IgD-negative memory B cell (primary cell): Measurements from ENCODE around the gene LHX6. TPM values are rescaled to one million over a fixed set of nuclear protein-coding genes. Genes with fewer than 3 reads are reported as not detected.

Experiments used
- H3K27ac Mint-ChIP-seq, 3 donors: one replicate each; pipeline ENCODE4 v1.8.0; 2020 to 2022; ENCODE audit warnings: mild to moderate bottlenecking in 3 of 3, mixed read lengths in 3 of 3, moderate library complexity in 1 of 3
- H3K27me3 Mint-ChIP-seq: one replicate; pipeline ENCODE4 v1.8.0; 2021; ENCODE audit warnings: mixed read lengths
- H3K36me3 Mint-ChIP-seq: one replicate; pipeline ENCODE4 v1.8.0; 2020; ENCODE audit warnings: mild to moderate bottlenecking, mixed read lengths
- H3K4me1 Mint-ChIP-seq, 3 donors: one replicate each; pipeline ENCODE4 v1.8.0; 2020 to 2022; ENCODE audit warnings: mixed read lengths in 3 of 3, mild to moderate bottlenecking in 1 of 3
- H3K4me3 Mint-ChIP-seq, 4 donors: one replicate each; pipeline ENCODE4 v1.8.0; 2020 to 2022; ENCODE audit warnings: mild to moderate bottlenecking in 4 of 4, mixed read lengths in 4 of 4, moderate library complexity in 3 of 4
- H3K9me3 Mint-ChIP-seq, 3 donors: one replicate each; pipeline ENCODE4 v1.8.0; 2020 to 2021; ENCODE audit warnings: mixed read lengths in 3 of 3, mild to moderate bottlenecking in 1 of 3
- polyA plus RNA-seq: library from polyadenylated mRNA; unstranded; fragments of 300-500 nt; fragmentation: Illumina TruSeq; gene quantifications from one replicate; pipeline ENCODE4 v1.2.3, GENCODE V29; 2021

The LHX6 gene
- polyA plus RNA-seq, 1 donor from 2014 or later = not detected

DNA sequence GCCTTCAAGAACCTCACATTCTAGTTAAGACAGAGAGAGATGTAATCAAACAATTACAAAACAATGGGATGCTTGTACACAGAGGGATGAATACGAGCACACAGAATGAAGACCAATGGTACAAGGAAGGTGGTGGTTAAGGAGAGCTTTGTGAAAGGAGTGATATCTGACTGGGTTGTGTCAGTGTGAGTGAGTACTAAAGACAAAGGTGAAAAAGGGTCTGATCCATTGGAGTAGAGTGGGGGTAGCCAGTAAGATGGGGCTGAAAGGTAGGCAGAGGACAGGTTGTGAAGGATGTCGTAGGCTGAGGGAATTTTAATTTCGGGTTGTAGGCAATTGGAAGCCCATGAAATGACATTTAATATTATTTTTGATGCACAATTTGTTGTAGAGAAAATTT lies 26.0 kb upstream of the LHX6 start:
- Mint-ChIP-seq H3K4me3 (no peak overlapping the region), H3K27me3 (no peaks in the 10 kb centered on the region), H3K36me3 (peaks cover 6% of the 10 kb centered on the region), H3K9me3 (no peaks in the 10 kb centered on the region), H3K27ac (peak overlapping the region in 1 of 3 donors; percentile 60), H3K4me1 (peaks cover 7 to 19% (median 8%) of the 10 kb centered on the region in 3 donors)

GRCh38 chr9:122252796-122253195 lies 24.0 kb upstream of the LHX6 start:
- Mint-ChIP-seq H3K36me3 (peaks cover 6% of the 10 kb centered on the region), H3K27me3 (no peaks in the 10 kb centered on the region), H3K27ac (no peak overlapping the region), H3K4me1 (peaks cover 5 to 10% (median 6%) of the 10 kb centered on the region in 3 donors), H3K4me3 (no peak overlapping the region), H3K9me3 (no peaks in the 10 kb centered on the region)

GRCh38 chr9:122251351-122251750 lies 22.6 kb upstream of the LHX6 start:
- H3K36me3 Mint-ChIP-seq = peaks cover 6% of the 10 kb centered on the region
- H3K4me3 Mint-ChIP-seq = no peak overlapping the region
- no peak overlapping the region for H3K27ac Mint-ChIP-seq
- peaks cover 3 to 5% (median 3%) of the 10 kb centered on the region in 3 donors for H3K4me1 Mint-ChIP-seq
- no peaks in the 10 kb centered on the region for H3K27me3 Mint-ChIP-seq
- H3K9me3 Mint-ChIP-seq = no peaks in the 10 kb centered on the region

GRCh38 chr9:122248448-122248865 lies 19.7 kb upstream of the LHX6 start:
- Mint-ChIP-seq H3K36me3 (peaks cover 5% of the 10 kb centered on the region), H3K4me1 (peaks cover 0 to 3% (median 2%) of the 10 kb centered on the region in 3 donors), H3K27me3 (no peaks in the 10 kb centered on the region), H3K9me3 (no peaks in the 10 kb centered on the region), H3K27ac (no peak overlapping the region), H3K4me3 (no peak overlapping the region)

DNA sequence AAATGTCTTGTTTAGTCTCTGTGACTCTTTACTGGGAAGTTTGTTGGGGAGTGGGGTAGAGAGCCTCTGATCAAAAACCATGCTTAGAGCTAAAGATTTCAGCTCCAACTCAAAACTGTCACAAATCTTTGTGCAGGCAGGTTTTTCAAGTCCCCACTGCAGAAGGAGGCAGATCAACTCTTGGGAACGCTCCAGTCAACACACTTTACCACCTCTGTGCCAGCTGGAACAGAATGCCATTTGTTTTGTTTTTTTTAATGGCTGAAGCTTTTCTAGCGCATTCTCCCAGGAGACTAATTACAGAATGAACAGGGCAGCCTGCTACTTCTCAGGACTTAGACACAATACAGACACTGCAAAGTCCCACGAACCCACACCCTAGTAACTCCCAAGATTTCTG lies 17.9 kb upstream of the LHX6 start:
- peak overlapping the region in 1 of 3 donors; percentile 43 for H3K27ac Mint-ChIP-seq
- no peaks in the 10 kb centered on the region for H3K27me3 Mint-ChIP-seq
- no peak overlapping the region for H3K4me3 Mint-ChIP-seq
- H3K36me3 Mint-ChIP-seq = peaks cover 7% of the 10 kb centered on the region
- H3K9me3 Mint-ChIP-seq = no peaks in the 10 kb centered on the region
- H3K4me1 Mint-ChIP-seq = peaks cover 0 to 3% (median 0%) of the 10 kb centered on the region in 3 donors

DNA sequence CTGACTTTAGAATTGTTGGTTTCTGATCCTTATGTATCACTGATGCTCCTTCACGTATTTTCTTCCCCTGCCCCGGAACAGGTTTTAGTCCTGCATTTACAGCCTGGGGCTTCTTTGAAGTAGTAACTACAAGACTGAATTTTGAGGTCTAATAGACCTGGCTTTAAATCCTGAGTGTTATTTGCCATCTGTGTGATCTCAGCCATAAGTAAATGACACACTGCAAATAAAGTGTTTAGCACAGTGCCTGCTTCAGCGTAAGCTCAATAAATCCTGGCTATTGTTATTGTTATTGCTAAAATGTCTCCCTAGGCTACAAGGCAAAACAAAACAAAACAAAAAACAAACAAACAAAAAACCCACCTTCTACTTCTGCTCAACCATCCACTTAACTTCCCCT lies 15.6 kb upstream of the LHX6 start:
- no peaks in the 10 kb centered on the region for H3K9me3 Mint-ChIP-seq
- no peak overlapping the region for H3K27ac Mint-ChIP-seq
- no peaks in the 10 kb centered on the region for H3K27me3 Mint-ChIP-seq
- H3K36me3 Mint-ChIP-seq = peaks cover 6% of the 10 kb centered on the region
- no peak overlapping the region for H3K4me3 Mint-ChIP-seq
- H3K4me1 Mint-ChIP-seq = no peaks in the 10 kb centered on the region

DNA sequence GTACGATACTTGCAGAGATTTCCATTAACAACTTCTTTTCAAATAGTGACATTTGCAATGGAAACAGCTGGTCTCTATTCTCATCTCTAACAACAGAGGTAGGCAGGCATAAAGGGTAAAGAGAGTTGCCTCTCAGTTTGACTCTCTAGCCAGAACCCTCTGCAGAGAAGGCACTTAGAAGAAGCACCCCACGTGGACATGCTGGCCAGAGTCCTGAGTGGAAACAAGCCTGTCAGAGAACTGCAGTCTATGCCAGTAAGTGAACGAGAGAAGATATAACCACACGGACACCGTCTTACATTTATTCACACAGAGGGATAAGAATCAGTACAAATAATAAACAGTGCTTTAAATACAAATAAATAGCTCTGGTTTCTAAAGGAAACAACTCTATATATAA lies 11.0 kb upstream of the LHX6 start:
- H3K9me3 Mint-ChIP-seq = no peaks in the 10 kb centered on the region
- H3K27ac Mint-ChIP-seq = peak overlapping the region in 1 of 3 donors; percentile 35
- H3K27me3 Mint-ChIP-seq = no peaks in the 10 kb centered on the region
- no peak overlapping the region for H3K4me3 Mint-ChIP-seq
- peaks cover 7% of the 10 kb centered on the region for H3K36me3 Mint-ChIP-seq
- H3K4me1 Mint-ChIP-seq = no peaks in the 10 kb centered on the region

GRCh38 chr9:122236681-122237080 lies 7.9 kb upstream of the LHX6 start:
- Mint-ChIP-seq H3K27ac (no peak overlapping the region), H3K36me3 (peaks cover 5% of the 10 kb centered on the region), H3K9me3 (no peaks in the 10 kb centered on the region), H3K4me1 (no peaks in the 10 kb centered on the region), H3K27me3 (no peaks in the 10 kb centered on the region), H3K4me3 (no peak overlapping the region)

- Mint-ChIP-seq H3K27me3 (no peaks in the 10 kb centered on the region), H3K4me1 (no peaks in the 10 kb centered on the region), H3K9me3 (no peaks in the 10 kb centered on the region), H3K27ac (no peak overlapping the region), H3K36me3 (peaks cover 2% of the 10 kb centered on the region), H3K4me3 (no peak overlapping the region)
These were observed 5.4 kb upstream of the LHX6 start for GRCh38 chr9:122234022-122234748.

GRCh38 chr9:122232796-122233306 lies 4.1 kb upstream of the LHX6 start:
- H3K27me3 Mint-ChIP-seq = peaks cover 4% of the 10 kb centered on the region
- no peaks in the 10 kb centered on the region for H3K9me3 Mint-ChIP-seq
- H3K4me1 Mint-ChIP-seq = no peaks in the 10 kb centered on the region
- H3K27ac Mint-ChIP-seq = no peak overlapping the region
- H3K4me3 Mint-ChIP-seq = no peak overlapping the region
- no peaks in the 10 kb centered on the region for H3K36me3 Mint-ChIP-seq

DNA sequence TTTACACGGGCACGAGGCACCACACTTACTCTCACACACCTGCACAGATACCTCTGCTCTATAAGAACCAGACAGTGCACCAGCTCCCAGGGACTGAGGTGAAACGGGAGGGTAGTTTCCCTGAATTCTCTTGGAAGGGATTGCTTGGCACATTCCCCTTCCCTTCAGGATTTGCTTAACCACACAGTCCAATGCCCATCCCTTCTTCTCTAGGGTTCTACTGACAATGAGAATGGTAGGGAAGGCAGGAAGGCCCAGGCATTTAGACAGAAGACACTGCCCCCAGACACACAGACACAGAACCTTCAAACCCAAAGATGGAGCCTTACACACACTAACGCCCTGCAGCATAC lies 704 bp upstream of the LHX6 start:
- Mint-ChIP-seq H3K4me1 (no peaks in the 10 kb centered on the region), H3K27ac (no peak overlapping the region), H3K4me3 (no peak overlapping the region), H3K9me3 (no peaks in the 10 kb centered on the region), H3K27me3 (peaks cover 29% of the 10 kb centered on the region), H3K36me3 (no peaks in the 10 kb centered on the region)

DNA sequence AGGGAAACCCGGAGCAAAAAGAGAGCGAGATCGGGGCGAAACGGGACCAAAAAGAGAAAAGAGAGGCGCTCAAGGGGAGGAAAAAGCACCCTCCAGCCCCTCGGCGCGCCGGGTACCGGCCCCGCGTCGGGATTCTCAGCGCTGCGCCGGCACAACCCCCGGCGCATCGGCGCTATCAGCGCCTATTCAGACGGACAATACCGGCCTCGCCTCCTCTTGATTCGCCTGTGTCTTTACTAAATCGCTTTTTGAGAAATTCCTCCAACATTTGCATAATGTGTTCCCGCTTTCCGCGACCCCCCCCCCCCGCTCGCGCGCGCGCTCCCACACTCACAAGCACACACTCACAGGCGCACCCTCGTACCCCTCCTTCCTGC lies 578 bp downstream of the LHX6 start:
- H3K9me3 Mint-ChIP-seq = no peaks in the 10 kb centered on the region
- no peaks in the 10 kb centered on the region for H3K4me1 Mint-ChIP-seq
- H3K27me3 Mint-ChIP-seq = peaks cover 38% of the 10 kb centered on the region
- H3K36me3 Mint-ChIP-seq = no peaks in the 10 kb centered on the region
- no peak overlapping the region for H3K27ac Mint-ChIP-seq
- H3K4me3 Mint-ChIP-seq = peak overlapping the region; percentile 38 to 84 (median 77)

DNA sequence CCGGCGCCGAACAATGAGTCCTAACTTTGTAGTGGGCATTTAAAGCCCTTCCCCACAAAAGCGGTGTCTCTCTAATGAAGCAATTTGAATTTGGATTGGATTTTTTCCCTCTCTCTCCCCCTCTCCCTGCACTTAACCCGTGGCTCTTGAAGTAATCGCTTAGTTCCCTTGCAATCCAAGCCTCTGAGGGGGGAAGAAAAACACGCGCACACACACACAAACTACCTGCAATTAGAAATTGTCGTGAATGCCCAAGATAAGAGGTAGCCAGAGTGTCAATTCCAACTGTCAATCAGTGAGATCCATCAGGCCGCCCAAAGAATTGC lies 1.2 kb downstream of the LHX6 start:
- Mint-ChIP-seq H3K36me3 (no peaks in the 10 kb centered on the region), H3K9me3 (no peaks in the 10 kb centered on the region), H3K4me1 (no peaks in the 10 kb centered on the region), H3K27me3 (peaks cover 44% of the 10 kb centered on the region), H3K27ac (no peak overlapping the region), H3K4me3 (peak overlapping the region in 3 of 4 donors; percentile 47 to 75 (median 63))

GRCh38 chr9:122226758-122227574 lies 1.8 kb downstream of the LHX6 start:
- Mint-ChIP-seq H3K4me3 (peak overlapping the region in 2 of 4 donors; percentile 47 to 63), H3K27me3 (peaks cover 49% of the 10 kb centered on the region), H3K4me1 (no peaks in the 10 kb centered on the region), H3K9me3 (no peaks in the 10 kb centered on the region), H3K27ac (no peak overlapping the region), H3K36me3 (no peaks in the 10 kb centered on the region)

DNA sequence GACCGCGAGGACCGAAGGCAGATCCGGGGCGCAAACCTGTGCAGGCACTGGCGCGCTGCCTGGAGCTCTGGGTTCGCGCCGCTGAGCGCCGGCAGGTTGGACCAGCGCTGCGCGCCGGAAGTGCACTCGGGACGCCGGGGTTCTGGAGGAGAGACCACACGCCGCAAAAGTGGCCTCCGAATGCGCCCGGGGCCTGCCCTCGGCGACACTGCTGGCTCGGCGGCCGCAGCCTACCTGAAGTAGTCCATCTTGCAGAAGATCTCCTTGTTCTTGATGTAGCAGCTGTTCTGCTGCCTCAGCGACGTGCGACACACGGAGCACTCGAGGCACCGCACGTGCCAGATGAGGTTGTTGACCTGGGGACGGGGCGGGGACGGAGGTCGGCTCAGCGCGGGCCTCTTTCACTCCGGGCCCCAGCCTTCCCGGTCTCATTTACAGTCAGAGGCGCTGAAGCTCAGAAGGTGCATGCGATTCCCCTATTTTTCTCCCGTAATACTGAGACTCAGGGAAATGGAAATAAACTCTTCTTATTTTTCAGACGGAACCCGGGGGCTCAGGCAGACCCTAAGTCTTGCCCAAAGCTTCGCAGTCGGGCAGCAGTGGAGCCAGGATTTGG lies 2.5 kb downstream of the LHX6 start:
- Mint-ChIP-seq H3K36me3 (no peaks in the 10 kb centered on the region), H3K4me3 (no peak overlapping the region)

More for the DNA sequence above, 2.5 kb downstream of the LHX6 start:
- H3K9me3 Mint-ChIP-seq = no peaks in the 10 kb centered on the region
- peak overlapping the region in 1 of 3 donors; percentile 59 for H3K27ac Mint-ChIP-seq
- no peaks in the 10 kb centered on the region for H3K4me1 Mint-ChIP-seq
- peaks cover 57% of the 10 kb centered on the region for H3K27me3 Mint-ChIP-seq
